Measurements from ENCODE around the gene SPRED1.

GRCh38 chr15:38373016-38373415 lies 120.4 kb downstream of the SPRED1 start:
- TF ChIP-seq GATA2 (IDR thresholded peaks at IDR 0.05; ENCODE audit: low read depth, low read length): no peak
- no peak for TF ChIP-seq GATA3 (IDR thresholded peaks at IDR 0.05; ENCODE audit: low read depth, low read length)
